OCI-LY1 (cell line): ENCODE measurements around the gene P4HTM.

Experiments used
- CTCF ChIP-seq: fragments of 200-600 bp; sonication (generic), shearing (Covaris generic); IDR thresholded peaks from 2 replicates; pipeline ENCODE4 v1.5.1; 2017; ENCODE audit warnings: mild to moderate bottlenecking, antibody characterized with exemption, low read length, moderate library complexity, mixed read lengths
- EZH2 ChIP-seq: fragments of 200-600 bp; sonication (generic), shearing (Covaris generic); IDR thresholded peaks from 2 replicates; pipeline ENCODE4 v1.8.0; 2017; ENCODE audit warnings: borderline replicate concordance, mixed run types, mild to moderate bottlenecking, antibody characterized with exemption, low read length, moderate library complexity, mixed read lengths

DNA sequence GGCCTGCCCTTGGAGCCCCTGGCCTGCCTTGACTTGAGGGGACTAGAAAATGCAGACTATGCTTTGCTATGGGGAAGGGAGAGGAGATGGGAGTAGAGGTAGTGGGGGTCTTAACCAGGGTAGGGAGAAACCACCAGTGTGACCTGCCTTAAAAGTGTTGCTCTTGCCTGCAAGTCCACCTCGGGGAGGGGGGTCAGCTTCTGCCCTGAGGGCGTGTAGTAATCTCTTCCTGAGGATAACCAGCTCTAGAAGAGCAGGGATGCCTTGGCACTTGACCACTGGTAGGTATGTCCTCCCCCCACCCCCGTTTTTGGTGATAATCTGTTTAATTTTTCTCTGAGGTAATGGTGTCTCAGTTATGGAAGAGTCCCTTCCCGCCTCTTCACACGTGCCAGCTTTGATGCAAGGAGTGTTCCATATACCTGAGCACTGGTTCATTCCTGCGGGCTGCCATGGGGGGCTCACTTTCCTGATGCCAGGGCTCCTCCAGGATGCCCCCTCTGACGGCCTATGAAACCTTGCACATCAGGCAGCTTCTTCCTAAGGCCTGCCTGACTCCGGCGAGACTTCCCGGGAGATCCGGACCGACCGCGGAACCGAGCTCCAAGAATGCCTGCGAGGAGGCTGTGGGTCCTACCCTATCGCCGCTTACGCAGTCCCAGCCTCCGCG, 780 bp upstream of the P4HTM start:
- TF ChIP-seq CTCF (no peak), EZH2 (no peak)
